K562 (cell line): Measurements from ENCODE around the gene ITGAE. TPM values are rescaled to one million over a fixed set of nuclear protein-coding genes. Genes with fewer than 3 reads are reported as not detected.

Experiments used
- CBFB ChIP-seq: sonication (generic); formaldehyde crosslinking; IDR thresholded peaks from 2 replicates; pipeline ENCODE4 v1.4.0; 2020; ENCODE audit warnings: mild to moderate bottlenecking, missing genetic modification reagents
- DMBX1 ChIP-seq: fragments of 250-450 bp; sonication (Bioruptor Pico); IDR thresholded peaks from 2 replicates; pipeline ENCODE4 v1.8.0; 2022; ENCODE audit warnings: inconsistent platforms, mild to moderate bottlenecking, moderate library complexity, borderline replicate concordance
- DPF2 ChIP-seq: fragments of 450-650 bp; IDR thresholded peaks from 2 replicates; pipeline ENCODE4 v1.6.1; 2016
- FOXA1 ChIP-seq: fragments of 450-650 bp; IDR thresholded peaks from 2 replicates; pipeline ENCODE4 v1.6.1; 2016; ENCODE audit warnings: mild to moderate bottlenecking, borderline replicate concordance
- FOXP1 ChIP-seq: sonication (generic); formaldehyde crosslinking; IDR thresholded peaks from 2 replicates; pipeline ENCODE4 v1.8.0; 2022; ENCODE audit warnings: mild to moderate bottlenecking, missing genetic modification reagents
- ILK ChIP-seq: fragments of 450-650 bp; IDR thresholded peaks from 2 replicates; pipeline ENCODE4 v1.6.1; 2016; ENCODE audit warnings: missing genetic modification characterization, low read depth, mild to moderate bottlenecking, missing compliant biosample characterization, moderate library complexity, borderline replicate concordance
- MTF1 ChIP-seq: fragments of 250-450 bp; sonication (Bioruptor Pico); IDR thresholded peaks from 2 replicates; pipeline ENCODE4 v1.9.0; 2021; ENCODE audit warnings: moderate library complexity, mild to moderate bottlenecking, inconsistent platforms, borderline replicate concordance
- NR4A1 ChIP-seq, 2 experiments: fragments of 250-450 bp in 1 of 2; fragments of 450-650 bp in 1 of 2; sonication (Bioruptor Pico) in 1 of 2; IDR thresholded peaks; 2 replicates each; pipeline versions ENCODE4 v1.4.0 to v1.6.1; 2016 to 2020; ENCODE audit warnings: mild to moderate bottlenecking in 2 of 2, missing compliant biosample characterization in 1 of 2, missing genetic modification characterization in 1 of 2, moderate library complexity in 1 of 2
- PATZ1 ChIP-seq: fragments of 250-450 bp; sonication (Bioruptor Pico); IDR thresholded peaks from 2 replicates; pipeline ENCODE4 v1.5.0; 2020; ENCODE audit warnings: mild to moderate bottlenecking, borderline replicate concordance
- RBM14 ChIP-seq: fragments of 200-400 bp; formaldehyde crosslinking; IDR thresholded peaks from 2 replicates; pipeline ENCODE4 v1.6.1; 2018; ENCODE audit warnings: low read depth, mild to moderate bottlenecking, low read length, moderate library complexity, borderline replicate concordance; ENCODE audit not compliant: insufficient read depth
- SUPT5H ChIP-seq: fragments of 450-650 bp; IDR thresholded peaks from 2 replicates; pipeline ENCODE4 v1.6.1; 2016
- TOE1 ChIP-seq, 2 experiments: fragments of 450-650 bp in 1 of 2; sonication (generic) in 1 of 2; formaldehyde crosslinking in 1 of 2; IDR thresholded peaks; 2 replicates each; pipeline versions ENCODE4 v1.7.1 to v1.8.0; 2016 to 2022; ENCODE audit warnings: borderline replicate concordance in 2 of 2, mild to moderate bottlenecking in 2 of 2, antibody characterized with exemption in 1 of 2, inconsistent platforms in 1 of 2, low read depth in 1 of 2, missing genetic modification reagents in 1 of 2, moderate library complexity in 1 of 2
- YBX1 ChIP-seq: fragments of 450-650 bp; IDR thresholded peaks from 2 replicates; pipeline ENCODE4 v1.7.1; 2016; ENCODE audit warnings: mild to moderate bottlenecking
- ZBTB34 ChIP-seq: fragments of 250-450 bp; sonication (Bioruptor Pico); IDR thresholded peaks from 2 replicates; pipeline ENCODE4 v1.8.0; 2021; ENCODE audit warnings: mild to moderate bottlenecking, moderate library complexity
- ZFPM2 ChIP-seq: fragments of 250-450 bp; sonication (Bioruptor Pico); IDR thresholded peaks from 2 replicates; pipeline ENCODE4 v1.5.1; 2022; ENCODE audit warnings: mild to moderate bottlenecking
- ZNF134 ChIP-seq: fragments of 250-450 bp; sonication (Bioruptor Pico); conservative IDR thresholded peaks from 2 replicates; pipeline ENCODE4 v1.4.0; 2020
- ZNF212 ChIP-seq: fragments of 450-650 bp; formaldehyde crosslinking; IDR thresholded peaks from 2 replicates; pipeline ENCODE4 v1.4.0; 2020; ENCODE audit warnings: mild to moderate bottlenecking
- ZNF23 ChIP-seq: fragments of 250-450 bp; sonication (Bioruptor Pico); IDR thresholded peaks from 2 replicates; pipeline ENCODE4 v1.4.0; 2020; ENCODE audit warnings: mild to moderate bottlenecking
- ZNF282 ChIP-seq: sonication (generic); formaldehyde crosslinking; IDR thresholded peaks from 2 replicates; pipeline ENCODE4 v1.8.1; 2023; ENCODE audit warnings: missing genetic modification reagents
- ZNF766 ChIP-seq: fragments of 200-800 bp; sonication (Bioruptor generic); conservative IDR thresholded peaks from 2 replicates; pipeline ENCODE4 v1.6.1; 2016; ENCODE audit warnings: missing genetic modification characterization, missing compliant biosample characterization
- polyA plus RNA-seq, 8 experiments: library from polyadenylated mRNA; depleted of rRNA in 4 of 8; stranded (reverse) in 5 of 8; unstranded in 3 of 8; fragments of >200 nt; fragmentation: Nextera tagmentation in 2 of 8; fragmentation: Illumina TruSeq in 1 of 8; extraction: Ambion mirVana in 2 of 8; extraction: Trizol in 1 of 8; gene quantifications; 2 replicates each; pipeline versions ENCODE4 v1.2.1 to v1.2.3, GENCODE V29; 2011 to 2014; ENCODE audit warnings: inconsistent platforms in 1 of 8, missing spikeins in 1 of 8
- total RNA-seq, 7 experiments: library from RNA; depleted of rRNA in 6 of 7; stranded (reverse); fragments of >200 nt in 6 of 7; fragmentation: Illumina TruSeq in 2 of 7; extraction: Trizol in 2 of 7; gene quantifications; 2 replicates each; pipeline versions ENCODE4 v1.2.1 to v1.2.3, GENCODE V29; 2011 to 2021; ENCODE audit warnings: low replicate concordance in 1 of 7
- TF ChIP-seq, protein P1 (sequence below): fragments of 250-450 bp; sonication (Bioruptor Pico); IDR thresholded peaks from 2 replicates; pipeline ENCODE4 v1.8.0; 2022; ENCODE audit warnings: inconsistent platforms, mild to moderate bottlenecking, moderate library complexity, borderline replicate concordance

The ITGAE gene
- total and polyA plus RNA-seq, 9 of the 15 experiments (the other 6 are each of a cell fraction or from before 2014, with no cell fraction given): 14.8 to 160 (median 27.0) TPM

GRCh38 chr17:3668279-3669084 is 132.5 kb downstream of the ITGAE start, which contains the start of the genes EMC6 and TAX1BP3 (continued):
- TF ChIP-seq ILK (no peak), SUPT5H (peak; percentile 84), FOXP1 (CRISPR knock-in tag) (no peak), DPF2 (no peak), CBFB (CRISPR knock-in tag) (no peak), ZBTB34 (no peak), PATZ1 (no peak), ZNF212 (CRISPR knock-in tag) (no peak), ZNF134 (CRISPR knock-in tag) (no peak), DMBX1 (no peak), NR4A1 (CRISPR knock-in tag; IDR thresholded peaks at IDR 0.05) (no peak), NR4A1 (tag; IDR thresholded peaks at IDR 0.05) (no peak), RBM14 (no peak), ZNF282 (CRISPR knock-in tag) (no peak), ZNF23 (CRISPR knock-in tag) (no peak), MTF1 (CRISPR knock-in tag) (no peak), FOXA1 (no peak), ZNF766 (CRISPR knock-in tag) (no peak), ZFPM2 (no peak), TOE1 (IDR thresholded peaks at IDR 0.05; ENCODE audit: borderline replicate concordance) (no peak), TOE1 (CRISPR knock-in tag; IDR thresholded peaks at IDR 0.05; ENCODE audit: borderline replicate concordance, low read depth) (no peak), YBX1 (no peak)
- TF ChIP-seq, protein P1, sequence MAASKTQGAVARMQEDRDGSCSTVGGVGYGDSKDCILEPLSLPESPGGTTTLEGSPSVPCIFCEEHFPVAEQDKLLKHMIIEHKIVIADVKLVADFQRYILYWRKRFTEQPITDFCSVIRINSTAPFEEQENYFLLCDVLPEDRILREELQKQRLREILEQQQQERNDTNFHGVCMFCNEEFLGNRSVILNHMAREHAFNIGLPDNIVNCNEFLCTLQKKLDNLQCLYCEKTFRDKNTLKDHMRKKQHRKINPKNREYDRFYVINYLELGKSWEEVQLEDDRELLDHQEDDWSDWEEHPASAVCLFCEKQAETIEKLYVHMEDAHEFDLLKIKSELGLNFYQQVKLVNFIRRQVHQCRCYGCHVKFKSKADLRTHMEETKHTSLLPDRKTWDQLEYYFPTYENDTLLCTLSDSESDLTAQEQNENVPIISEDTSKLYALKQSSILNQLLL (CRISPR knock-in tag): no peak
